GM18951 (cell line): ENCODE results near the gene ADARB1.

Source experiments
- POLR2A ChIP-seq: IDR thresholded peaks from 4 replicates; pipeline ENCODE4 v1.6.1; 2011; ENCODE audit warnings: mild to moderate bottlenecking; ENCODE audit not compliant: insufficient read length, insufficient read depth; ENCODE audit errors: extremely low read depth
- in situ Hi-C: fragments of 300-500 bp; cut with MboI; formaldehyde crosslinking; loops from one replicate; pipeline ENCODE4 v1.12.0; 2022; ENCODE audit warnings: low sequenced_read_pairs, mixed read lengths, inconsistent platforms; ENCODE audit not compliant: unreplicated experiment

Gene ADARB1

DNA sequence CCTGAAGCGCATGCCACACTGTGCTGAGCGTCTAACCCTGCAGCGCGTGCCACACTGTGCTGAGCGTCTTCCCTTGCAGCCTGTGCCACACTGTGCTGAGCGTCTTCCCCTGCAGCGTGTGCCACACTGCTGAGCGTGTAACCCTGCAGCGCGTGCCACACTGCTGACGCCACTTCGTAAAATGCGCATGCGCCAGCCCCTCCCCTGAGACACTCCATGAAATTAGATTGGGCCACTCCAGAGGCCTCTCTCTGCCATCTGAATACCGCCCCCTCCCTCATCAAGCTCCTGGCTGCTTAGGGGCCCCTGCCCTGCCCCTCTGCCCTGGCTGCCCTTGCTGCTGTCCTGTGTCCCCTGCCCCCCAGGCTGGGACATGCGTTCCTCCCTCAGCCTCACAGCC, 128.5 kb downstream of the ADARB1 start:
- in situ Hi-C loops = no loop called here
- no peak for TF ChIP-seq POLR2A

DNA sequence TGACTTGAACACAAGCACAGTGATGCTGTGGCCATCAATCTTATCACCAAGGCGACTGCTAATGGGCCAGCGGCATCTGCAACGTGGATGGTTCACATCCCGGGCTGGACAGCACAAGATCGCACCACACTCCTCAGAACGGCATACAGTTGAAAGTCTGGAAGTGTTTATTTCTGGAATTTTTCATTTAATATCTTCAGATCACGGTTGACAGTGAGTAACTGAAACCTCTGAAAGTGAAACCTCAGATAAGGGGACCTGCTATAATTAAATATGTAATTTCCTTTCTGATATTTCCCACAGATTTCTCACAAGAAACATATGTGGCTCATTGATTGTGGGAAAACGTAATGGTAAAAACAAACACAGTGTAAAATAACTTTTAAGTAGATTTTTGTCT, 129.6 kb downstream of the ADARB1 start:
- in situ Hi-C loops = no loop called here
- TF ChIP-seq POLR2A = no peak

- in situ Hi-C loops = no loop called here
- no peak for TF ChIP-seq POLR2A
These were observed 130.0 kb downstream of the ADARB1 start for GRCh38 chr21:45204395-45204794.

DNA sequence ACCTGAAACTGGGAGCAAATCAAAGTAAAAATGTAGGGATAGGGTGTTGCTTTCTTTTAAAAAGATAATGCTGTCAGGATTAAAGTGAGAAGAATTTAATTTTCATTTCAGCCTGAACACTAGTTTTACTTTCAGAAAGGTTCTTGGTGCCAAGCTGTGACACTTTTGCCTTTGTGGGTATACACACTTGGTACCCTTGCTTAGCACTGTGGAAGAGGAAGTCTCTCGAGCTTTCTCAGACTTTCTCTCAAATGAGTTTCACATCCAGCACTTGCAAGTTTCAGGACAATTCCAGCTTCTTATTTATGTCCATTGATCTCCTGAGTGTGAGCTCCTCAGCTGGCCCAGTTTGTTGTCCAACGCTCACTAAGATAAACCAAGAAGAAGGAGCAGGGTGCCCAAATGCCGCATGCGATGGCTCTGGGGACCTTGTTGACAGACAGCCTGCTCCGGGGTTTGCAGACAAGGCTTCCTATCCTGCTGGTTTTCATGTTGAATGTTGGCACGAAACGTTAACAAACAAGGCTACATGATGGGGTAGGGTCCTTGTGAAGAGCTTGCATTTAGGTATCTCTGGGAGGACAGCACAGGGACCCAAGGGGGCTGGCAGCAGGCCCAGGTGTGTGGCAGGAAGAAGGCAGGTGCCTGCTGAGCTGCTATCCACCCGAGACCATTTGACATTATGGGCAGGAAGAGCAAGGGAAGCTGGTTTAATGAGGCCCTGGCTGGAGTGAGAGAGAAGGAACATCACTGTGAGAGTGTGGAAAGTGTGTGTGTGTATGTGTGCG, 133.7 kb downstream of the ADARB1 start:
- in situ Hi-C loops = no loop called here
- TF ChIP-seq POLR2A = no peak

GRCh38 chr21:45208627-45208951, 134.2 kb downstream of the ADARB1 start:
- no peak for TF ChIP-seq POLR2A
- in situ Hi-C loops = no loop called here

DNA sequence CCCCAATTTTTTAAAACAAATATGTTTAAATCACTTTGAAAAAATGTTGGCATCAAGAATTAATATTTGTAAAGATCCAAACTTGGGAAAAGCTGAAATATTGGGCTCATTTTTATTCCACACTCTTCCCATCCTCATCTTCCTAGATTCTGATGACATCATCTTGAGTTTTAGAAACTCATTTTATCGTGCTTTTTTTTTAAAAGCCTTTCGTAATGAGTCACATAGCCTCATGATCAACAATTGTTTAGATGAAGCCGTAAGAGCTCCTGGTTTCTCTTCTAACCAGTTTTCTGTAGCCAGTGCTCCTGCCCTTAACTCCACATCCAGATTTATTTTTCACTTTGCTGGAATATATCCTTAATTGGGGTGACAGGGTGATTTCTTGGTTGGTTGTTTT, 134.7 kb downstream of the ADARB1 start:
- in situ Hi-C loops = no loop called here
- no peak for TF ChIP-seq POLR2A

DNA sequence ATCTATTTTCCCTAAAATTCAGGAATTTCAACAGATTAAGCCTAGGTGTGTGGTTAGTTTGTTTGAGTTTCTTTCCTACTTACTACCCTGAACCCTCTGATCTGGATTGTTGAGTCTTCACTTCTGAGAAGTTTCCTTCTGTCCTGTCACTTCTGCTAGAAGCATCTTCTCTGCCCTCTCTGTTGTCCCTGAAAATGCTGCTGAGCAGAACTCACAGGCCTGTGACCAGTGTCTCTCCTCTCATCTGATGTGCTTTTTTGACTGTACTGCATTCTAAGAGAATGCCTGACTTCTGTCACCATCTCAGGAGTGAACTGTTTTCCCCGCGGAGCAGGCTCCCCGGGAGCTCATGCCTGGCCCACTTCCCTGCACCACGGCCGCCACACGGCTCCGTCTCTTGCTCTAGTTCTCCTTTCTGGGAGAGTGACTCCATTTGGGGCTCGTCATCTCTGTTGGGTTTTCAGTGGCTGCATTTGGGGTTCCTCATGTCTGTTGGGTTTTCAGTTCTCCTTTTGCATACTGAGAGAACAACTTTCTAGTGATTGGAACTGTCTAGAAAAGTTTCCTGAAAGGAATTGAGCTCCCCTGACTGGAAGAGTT, 135.4 kb downstream of the ADARB1 start:
- no peak for TF ChIP-seq POLR2A
- in situ Hi-C loops = no loop called here

GRCh38 chr21:45210461-45210983, 136.1 kb downstream of the ADARB1 start:
- TF ChIP-seq POLR2A = no peak
- in situ Hi-C loops = no loop called here

GRCh38 chr21:45211661-45212060, 137.3 kb downstream of the ADARB1 start:
- in situ Hi-C loops = no loop called here
- no peak for TF ChIP-seq POLR2A

GRCh38 chr21:45213392-45213791, 139.0 kb downstream of the ADARB1 start:
- in situ Hi-C loops = no loop called here
- TF ChIP-seq POLR2A = no peak

GRCh38 chr21:45215213-45215612, 140.8 kb downstream of the ADARB1 start:
- in situ Hi-C loops = no loop called here
- no peak for TF ChIP-seq POLR2A

DNA sequence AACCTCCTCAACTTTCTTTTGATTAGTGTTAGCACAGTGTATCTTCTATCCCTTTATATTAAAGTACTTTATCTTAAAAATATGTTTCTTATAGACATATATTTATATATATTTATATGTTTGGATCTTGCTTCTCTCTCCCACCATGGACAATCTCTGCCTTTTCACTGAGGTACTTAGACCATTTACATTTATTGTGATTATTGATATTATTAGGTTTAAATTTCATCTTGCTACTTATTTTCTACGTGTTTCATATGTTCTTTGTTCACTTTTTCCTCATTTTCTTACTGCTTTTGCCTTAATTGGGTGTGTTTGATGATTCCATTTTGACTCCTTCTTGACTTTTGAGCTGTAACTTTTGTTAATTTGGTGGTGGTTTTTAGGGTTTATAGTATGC, 142.6 kb downstream of the ADARB1 start:
- in situ Hi-C loops = no loop called here
- TF ChIP-seq POLR2A = no peak

GRCh38 chr21:45219517-45219916, 145.1 kb downstream of the ADARB1 start:
- no peak for TF ChIP-seq POLR2A
- in situ Hi-C loops = no loop called here

GRCh38 chr21:45220071-45220481, 145.7 kb downstream of the ADARB1 start:
- TF ChIP-seq POLR2A = no peak

More at GRCh38 chr21:45220071-45220481, 145.7 kb downstream of the ADARB1 start:
- in situ Hi-C loops = no loop called here
